ENCODE measurements around the gene TMBIM1.

Gene TMBIM1

DNA sequence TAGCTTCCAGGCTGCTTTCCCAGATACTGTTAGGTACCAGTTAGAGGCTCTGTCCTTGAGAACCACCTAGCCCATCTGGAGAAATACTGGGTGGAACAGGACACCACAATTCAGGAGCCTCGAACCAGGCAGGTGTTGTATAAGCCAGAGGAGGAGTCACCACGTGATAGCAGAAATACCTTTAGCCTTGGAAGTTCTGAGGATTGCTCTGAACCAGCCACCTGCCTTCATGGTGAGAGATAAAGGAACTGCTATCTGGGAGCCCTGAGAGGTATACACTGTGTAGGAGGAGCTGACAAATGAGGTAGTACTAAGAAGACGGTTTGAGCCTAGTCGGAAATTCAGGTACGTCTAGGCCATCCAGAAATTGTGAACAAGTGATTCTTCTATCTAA, 39.1 kb downstream of the TMBIM1 start:
- DNase-seq, result no peak

- no peak for DNase-seq
Observed at GRCh38 chr2:218252509-218253231, 39.6 kb downstream of the TMBIM1 start.

DNA sequence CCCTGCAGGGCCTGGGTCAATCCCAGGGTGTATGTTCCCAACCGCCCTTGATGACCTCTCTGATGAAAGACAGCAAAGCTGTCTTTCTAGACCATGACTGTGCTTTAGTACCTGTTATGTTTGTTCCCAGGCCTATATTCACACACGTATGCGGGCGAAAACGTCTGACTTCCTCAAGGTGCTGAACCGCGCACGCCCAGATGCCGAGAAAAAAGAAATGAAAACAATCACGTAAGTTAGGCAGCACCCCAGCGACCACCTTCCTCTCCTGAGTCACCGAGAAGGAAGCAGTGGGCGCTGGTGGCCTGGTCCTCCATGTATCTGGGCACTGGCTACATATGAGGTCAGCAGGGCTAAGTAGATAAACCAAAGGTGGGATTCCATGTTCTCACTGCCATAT, 42.6 kb downstream of the TMBIM1 start:
- no peak for DNase-seq

DNA sequence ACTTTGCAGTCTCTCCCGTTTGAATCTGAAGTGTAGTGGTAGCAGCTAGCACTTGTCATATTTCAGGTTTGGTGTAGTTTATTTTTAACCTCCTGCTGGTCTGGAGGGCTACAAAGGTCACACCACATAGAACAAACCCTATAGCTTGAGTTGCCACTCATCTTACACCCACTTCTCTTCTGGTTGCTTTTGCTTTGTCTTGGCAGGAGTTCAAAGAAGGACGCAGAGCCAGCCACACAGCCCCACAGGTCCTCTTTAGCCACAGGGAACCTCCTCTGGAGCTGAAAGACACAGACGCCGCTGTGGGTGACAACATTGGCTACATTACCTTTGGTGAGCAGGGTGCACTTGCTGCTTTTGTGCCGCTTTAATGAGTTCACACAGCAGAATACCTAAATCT, 47.1 kb downstream of the TMBIM1 start:
- DNase-seq, result no peak

- DNase-seq, result no peak
Observed at GRCh38 chr2:218244665-218245064, 47.6 kb downstream of the TMBIM1 start.

- no peak for DNase-seq
Observed at GRCh38 chr2:218244204-218244603, 48.1 kb downstream of the TMBIM1 start.

DNA sequence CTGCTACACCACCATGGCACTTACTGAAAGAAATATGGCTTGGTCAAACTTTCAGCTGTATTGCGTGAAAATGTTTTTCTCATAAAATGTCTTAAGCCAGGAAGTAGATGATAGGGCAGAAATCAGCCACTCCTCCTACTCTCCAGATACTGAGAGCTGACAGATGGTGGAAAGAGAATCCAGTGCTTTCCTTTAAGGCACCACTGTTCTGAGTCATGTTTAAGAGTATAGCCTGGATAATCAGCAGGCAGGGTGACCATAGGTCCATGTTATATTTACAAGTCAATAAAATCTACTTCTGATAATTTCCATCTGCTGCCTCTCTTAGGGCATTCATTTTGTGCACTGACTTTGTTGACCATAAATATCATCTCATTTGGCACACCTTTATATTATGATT, 53.4 kb downstream of the TMBIM1 start:
- no peak for DNase-seq

- DNase-seq, result no peak
Observed at GRCh38 chr2:218236829-218237228, 55.5 kb downstream of the TMBIM1 start.

GRCh38 chr2:218235017-218235416, 57.3 kb downstream of the TMBIM1 start:
- no peak for DNase-seq

DNA sequence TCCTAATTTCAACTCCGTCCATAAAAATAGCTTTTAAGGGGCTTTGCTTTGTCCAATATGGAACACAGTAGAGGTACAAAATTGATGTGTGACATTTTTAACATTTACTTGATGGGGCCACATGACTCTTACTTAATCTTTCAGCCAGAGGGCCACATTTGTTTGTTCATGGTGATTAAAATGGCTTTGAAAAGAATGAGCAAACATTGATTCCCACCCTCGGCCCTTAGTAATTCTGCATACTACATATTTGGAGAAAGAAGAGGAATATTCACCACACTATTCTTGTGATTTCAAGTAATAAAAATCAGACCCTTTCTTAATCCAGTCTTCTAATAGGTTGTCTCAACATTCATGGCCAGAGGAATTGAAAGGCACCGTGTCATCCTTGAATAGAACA, 57.8 kb downstream of the TMBIM1 start:
- no peak for DNase-seq

GRCh38 chr2:218233543-218233942, 58.8 kb downstream of the TMBIM1 start:
- no peak for DNase-seq

DNA sequence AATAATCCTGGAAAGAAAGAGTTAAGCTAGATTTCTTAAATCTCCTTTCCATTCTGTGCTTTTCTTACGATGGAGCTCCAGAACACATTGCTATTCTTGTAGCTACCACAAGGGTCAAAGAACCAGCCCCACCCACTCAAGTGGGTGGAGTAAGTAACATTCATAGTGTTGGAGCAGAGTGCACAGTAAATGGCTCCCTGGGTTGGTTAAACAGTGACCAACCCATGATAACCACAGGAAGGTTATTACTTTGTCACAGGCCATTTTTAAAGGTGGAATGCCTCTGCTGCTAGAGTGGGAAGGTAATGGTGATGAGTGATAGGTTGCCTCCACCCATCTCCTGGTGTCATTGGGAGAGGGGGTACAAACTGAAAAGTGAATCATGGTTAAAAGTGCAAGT, 61.4 kb downstream of the TMBIM1 start:
- DNase-seq, result peak; percentile 61

GRCh38 chr2:218229851-218230250, 62.5 kb downstream of the TMBIM1 start:
- DNase-seq, result no peak

- DNase-seq, result peak; percentile 74
Observed at GRCh38 chr2:218229239-218229638, 63.1 kb downstream of the TMBIM1 start.

GRCh38 chr2:218228366-218229090, 63.8 kb downstream of the TMBIM1 start:
- DNase-seq, result no peak

- no peak for DNase-seq
Observed at GRCh38 chr2:218226903-218227302, 65.4 kb downstream of the TMBIM1 start.

All from CD4-positive, alpha-beta T cell treated with Interleukin-17A for 1 hour (primary cell).